Measurements from ENCODE around the gene PPP2R2B. TPM values are rescaled to one million over a fixed set of nuclear protein-coding genes. Genes with fewer than 3 reads are reported as not detected.

The PPP2R2B gene
- total RNA-seq, 1 donor from 2014 or later = 10.0 TPM

DNA sequence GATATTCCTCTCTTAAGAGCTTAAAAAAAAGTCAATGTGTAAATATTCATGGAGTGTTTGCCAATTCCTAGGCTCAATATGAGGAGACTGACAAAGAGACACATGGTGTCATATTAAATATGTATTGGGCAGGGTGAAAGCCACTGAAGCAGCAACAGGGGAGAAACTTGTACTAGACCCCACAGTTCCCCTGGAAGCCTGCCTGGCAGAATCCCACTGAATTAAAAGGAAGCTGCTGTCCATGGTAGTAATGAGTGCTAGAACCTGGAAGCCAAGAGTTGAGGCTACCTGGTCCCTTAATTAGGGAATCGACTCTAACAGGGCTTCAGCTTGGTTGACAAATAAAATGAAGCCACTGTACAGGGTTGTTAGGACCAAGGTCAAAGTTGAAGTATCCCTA is 233.2 kb downstream of the PPP2R2B start:
- no peak overlapping the region for H3K27ac ChIP-seq
- H3K4me3 ChIP-seq = no peak overlapping the region
- no peak for TF ChIP-seq CTCF (IDR thresholded peaks at IDR 0.05)
- no peaks in the 10 kb centered on the region for H3K4me1 ChIP-seq
- H3K27me3 ChIP-seq = no peaks in the 10 kb centered on the region
- H3K9me3 ChIP-seq = no peaks in the 10 kb centered on the region
- no peak for DNase-seq (ENCODE audit: low spot score in 2 of 2)
- peaks cover 0 to 6% of the 10 kb centered on the region in 2 donors for H3K36me3 ChIP-seq
- intact Hi-C loops (cut with DNase I) = no loop called here

- H3K9me3 ChIP-seq = no peaks in the 10 kb centered on the region
- H3K4me3 ChIP-seq = no peak overlapping the region
- DNase-seq (ENCODE audit: low spot score in 2 of 2) = no peak
- intact Hi-C loops (cut with DNase I) = no loop called here
- no peaks in the 10 kb centered on the region for H3K4me1 ChIP-seq
- H3K27ac ChIP-seq = no peak overlapping the region
- TF ChIP-seq CTCF (IDR thresholded peaks at IDR 0.05) = no peak
- no peaks in the 10 kb centered on the region for H3K27me3 ChIP-seq
- peaks cover 0 to 6% of the 10 kb centered on the region in 2 donors for H3K36me3 ChIP-seq
Measured at GRCh38 chr5:146644831-146645230, 233.7 kb downstream of the PPP2R2B start.

DNA sequence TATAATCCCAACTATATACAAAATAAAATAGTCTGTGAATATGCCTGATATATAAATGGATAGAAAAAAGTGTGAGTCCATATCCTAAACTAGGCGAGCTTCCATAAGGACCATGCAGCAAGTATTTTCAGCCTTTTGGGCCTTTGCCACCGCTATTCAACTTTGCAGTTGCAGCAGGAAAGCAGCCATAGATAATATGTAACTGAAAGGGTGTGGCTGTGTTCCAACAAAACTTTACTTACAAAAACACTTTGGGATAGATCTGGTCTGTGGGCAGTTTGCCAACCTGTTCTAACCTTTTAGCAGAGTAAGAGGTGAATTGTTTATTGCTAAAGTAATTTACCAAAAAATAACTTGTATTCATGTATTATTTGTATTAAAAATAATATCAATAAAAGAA is 234.8 kb downstream of the PPP2R2B start:
- Histone ChIP-seq H3K9me3 (no peaks in the 10 kb centered on the region), H3K27ac (no peak overlapping the region), H3K36me3 (peaks cover 0 to under 1% of the 10 kb centered on the region in 2 donors), H3K4me1 (no peaks in the 10 kb centered on the region), H3K4me3 (no peak overlapping the region), H3K27me3 (no peaks in the 10 kb centered on the region)
- DNase-seq (ENCODE audit: low spot score in 2 of 2) = no peak
- no peak for TF ChIP-seq CTCF (IDR thresholded peaks at IDR 0.05)
- intact Hi-C loops (cut with DNase I) = no loop called here

GRCh38 chr5:146642410-146642809 is 236.1 kb downstream of the PPP2R2B start:
- H3K9me3 ChIP-seq = no peaks in the 10 kb centered on the region
- no peaks in the 10 kb centered on the region for H3K27me3 ChIP-seq
- DNase-seq (ENCODE audit: low spot score in 2 of 2) = no peak
- no peaks in the 10 kb centered on the region for H3K36me3 ChIP-seq
- H3K4me1 ChIP-seq = no peaks in the 10 kb centered on the region
- no peak for TF ChIP-seq CTCF (IDR thresholded peaks at IDR 0.05)
- H3K4me3 ChIP-seq = no peak overlapping the region
- H3K27ac ChIP-seq = no peak overlapping the region
- intact Hi-C loops (cut with DNase I) = no loop called here

- no peaks in the 10 kb centered on the region for H3K9me3 ChIP-seq
- no peaks in the 10 kb centered on the region for H3K4me1 ChIP-seq
- H3K36me3 ChIP-seq = no peaks in the 10 kb centered on the region
- H3K27ac ChIP-seq = no peak overlapping the region
- no peak for TF ChIP-seq CTCF (IDR thresholded peaks at IDR 0.05)
- H3K4me3 ChIP-seq = no peak overlapping the region
- DNase-seq (ENCODE audit: low spot score in 2 of 2) = no peak
- no peaks in the 10 kb centered on the region for H3K27me3 ChIP-seq
- intact Hi-C loops (cut with DNase I) = no loop called here
Measured at GRCh38 chr5:146641941-146642340, 236.6 kb downstream of the PPP2R2B start.

- Histone ChIP-seq H3K36me3 (no peaks in the 10 kb centered on the region), H3K27me3 (no peaks in the 10 kb centered on the region), H3K4me1 (no peaks in the 10 kb centered on the region), H3K9me3 (no peaks in the 10 kb centered on the region), H3K27ac (no peak overlapping the region), H3K4me3 (no peak overlapping the region)
- TF ChIP-seq CTCF (IDR thresholded peaks at IDR 0.05) = no peak
- DNase-seq (ENCODE audit: low spot score in 2 of 2) = no peak
- intact Hi-C loops (cut with DNase I) = no loop called here
Measured at GRCh38 chr5:146640285-146640896, 238.2 kb downstream of the PPP2R2B start.

Measured in ascending aorta (tissue), 2 donors.